ENCODE measurements around the gene EHMT1. TPM values are rescaled to one million over a fixed set of nuclear protein-coding genes. Genes with fewer than 3 reads are reported as not detected.

The EHMT1 gene
- total RNA-seq, 2 experiments from 2014 or later, result 65.9 to 66.3 TPM

GRCh38 chr9:137642118-137642601 is 23.4 kb downstream of the EHMT1 start:
- H3K27me3 Mint-ChIP-seq, result no peaks in the 10 kb centered on the region
- no peaks in the 10 kb centered on the region for H3K9me3 Mint-ChIP-seq
- H3K27ac Mint-ChIP-seq, result no peak overlapping the region
- peaks cover 39% of the 10 kb centered on the region for H3K36me3 Mint-ChIP-seq
- H3K4me1 Mint-ChIP-seq, result peaks cover 52% of the 10 kb centered on the region
- no peak for DNase-seq
- no peak overlapping the region for H3K4me3 Mint-ChIP-seq

GRCh38 chr9:137642892-137643291 is 24.1 kb downstream of the EHMT1 start:
- Mint-ChIP-seq H3K4me3 (no peak overlapping the region), H3K27me3 (no peaks in the 10 kb centered on the region), H3K4me1 (peaks cover 60% of the 10 kb centered on the region), H3K9me3 (no peaks in the 10 kb centered on the region), H3K36me3 (peaks cover 42% of the 10 kb centered on the region), H3K27ac (no peak overlapping the region)
- no peak for DNase-seq

- H3K27me3 Mint-ChIP-seq, result no peaks in the 10 kb centered on the region
- no peak overlapping the region for H3K4me3 Mint-ChIP-seq
- no peak for DNase-seq
- no peak overlapping the region for H3K27ac Mint-ChIP-seq
- no peaks in the 10 kb centered on the region for H3K9me3 Mint-ChIP-seq
- H3K4me1 Mint-ChIP-seq, result peaks cover 60% of the 10 kb centered on the region
- H3K36me3 Mint-ChIP-seq, result peaks cover 42% of the 10 kb centered on the region
Measured at GRCh38 chr9:137643921-137644320, 25.1 kb downstream of the EHMT1 start.

- H3K9me3 Mint-ChIP-seq, result no peaks in the 10 kb centered on the region
- no peak for DNase-seq
- peaks cover 55% of the 10 kb centered on the region for H3K4me1 Mint-ChIP-seq
- H3K27ac Mint-ChIP-seq, result no peak overlapping the region
- no peaks in the 10 kb centered on the region for H3K27me3 Mint-ChIP-seq
- peaks cover 44% of the 10 kb centered on the region for H3K36me3 Mint-ChIP-seq
- H3K4me3 Mint-ChIP-seq, result no peak overlapping the region
Measured at GRCh38 chr9:137645211-137645610, 26.4 kb downstream of the EHMT1 start.

- H3K27ac Mint-ChIP-seq, result no peak overlapping the region
- no peak overlapping the region for H3K4me3 Mint-ChIP-seq
- H3K4me1 Mint-ChIP-seq, result peaks cover 52% of the 10 kb centered on the region
Measured at GRCh38 chr9:137646341-137646740, 27.5 kb downstream of the EHMT1 start.

GRCh38 chr9:137647096-137647714 is 28.4 kb downstream of the EHMT1 start:
- no peak for DNase-seq
- Mint-ChIP-seq H3K36me3 (peaks cover 47% of the 10 kb centered on the region), H3K4me1 (peaks cover 46% of the 10 kb centered on the region), H3K9me3 (no peaks in the 10 kb centered on the region), H3K4me3 (no peak overlapping the region), H3K27ac (no peak overlapping the region), H3K27me3 (no peaks in the 10 kb centered on the region)

More at GRCh38 chr9:137646341-137646740, 27.5 kb downstream of the EHMT1 start:
- no peak for DNase-seq
- Mint-ChIP-seq H3K27me3 (no peaks in the 10 kb centered on the region), H3K36me3 (peaks cover 47% of the 10 kb centered on the region), H3K9me3 (no peaks in the 10 kb centered on the region)

- Mint-ChIP-seq H3K27ac (no peak overlapping the region), H3K36me3 (peaks cover 43% of the 10 kb centered on the region), H3K4me3 (no peak overlapping the region), H3K27me3 (no peaks in the 10 kb centered on the region), H3K4me1 (peaks cover 45% of the 10 kb centered on the region), H3K9me3 (no peaks in the 10 kb centered on the region)
- DNase-seq, result no peak
Measured at GRCh38 chr9:137648396-137648795, 29.6 kb downstream of the EHMT1 start.

- DNase-seq, result no peak
- Mint-ChIP-seq H3K4me3 (no peak overlapping the region), H3K4me1 (peaks cover 40% of the 10 kb centered on the region), H3K27me3 (no peaks in the 10 kb centered on the region), H3K36me3 (peaks cover 38% of the 10 kb centered on the region), H3K27ac (no peak overlapping the region), H3K9me3 (no peaks in the 10 kb centered on the region)
Measured at GRCh38 chr9:137649553-137649952, 30.7 kb downstream of the EHMT1 start.

GRCh38 chr9:137650259-137650658 is 31.5 kb downstream of the EHMT1 start:
- H3K4me3 Mint-ChIP-seq, result no peak overlapping the region
- peaks cover 38% of the 10 kb centered on the region for H3K36me3 Mint-ChIP-seq
- no peak for DNase-seq
- H3K27me3 Mint-ChIP-seq, result no peaks in the 10 kb centered on the region
- peaks cover 38% of the 10 kb centered on the region for H3K4me1 Mint-ChIP-seq
- H3K9me3 Mint-ChIP-seq, result no peaks in the 10 kb centered on the region
- H3K27ac Mint-ChIP-seq, result peak overlapping the region; percentile 54

GRCh38 chr9:137650779-137651178 is 32.0 kb downstream of the EHMT1 start:
- Mint-ChIP-seq H3K36me3 (peaks cover 38% of the 10 kb centered on the region), H3K9me3 (no peaks in the 10 kb centered on the region), H3K27me3 (no peaks in the 10 kb centered on the region), H3K4me1 (peaks cover 37% of the 10 kb centered on the region), H3K4me3 (no peak overlapping the region), H3K27ac (no peak overlapping the region)
- no peak for DNase-seq

- H3K4me1 Mint-ChIP-seq, result peaks cover 26% of the 10 kb centered on the region
- no peaks in the 10 kb centered on the region for H3K27me3 Mint-ChIP-seq
- DNase-seq, result no peak
- no peak overlapping the region for H3K27ac Mint-ChIP-seq
- H3K9me3 Mint-ChIP-seq, result no peaks in the 10 kb centered on the region
- peaks cover 3% of the 10 kb centered on the region for H3K36me3 Mint-ChIP-seq
- H3K4me3 Mint-ChIP-seq, result no peak overlapping the region
Measured at GRCh38 chr9:137656416-137656815, 37.6 kb downstream of the EHMT1 start.

- H3K36me3 Mint-ChIP-seq, result no peaks in the 10 kb centered on the region
- no peaks in the 10 kb centered on the region for H3K9me3 Mint-ChIP-seq
- no peak for DNase-seq
- H3K27ac Mint-ChIP-seq, result no peak overlapping the region
- H3K4me3 Mint-ChIP-seq, result no peak overlapping the region
- H3K4me1 Mint-ChIP-seq, result peaks cover 26% of the 10 kb centered on the region
- H3K27me3 Mint-ChIP-seq, result no peaks in the 10 kb centered on the region
Measured at GRCh38 chr9:137657606-137658005, 38.8 kb downstream of the EHMT1 start.

GRCh38 chr9:137658781-137659180 is 40.0 kb downstream of the EHMT1 start:
- no peaks in the 10 kb centered on the region for H3K9me3 Mint-ChIP-seq
- H3K4me1 Mint-ChIP-seq, result peaks cover 30% of the 10 kb centered on the region
- no peak overlapping the region for H3K27ac Mint-ChIP-seq
- DNase-seq, result no peak
- no peak overlapping the region for H3K4me3 Mint-ChIP-seq
- no peaks in the 10 kb centered on the region for H3K27me3 Mint-ChIP-seq
- H3K36me3 Mint-ChIP-seq, result no peaks in the 10 kb centered on the region

- Mint-ChIP-seq H3K27ac (no peak overlapping the region), H3K4me3 (no peak overlapping the region), H3K4me1 (peaks cover 30% of the 10 kb centered on the region), H3K27me3 (no peaks in the 10 kb centered on the region), H3K36me3 (no peaks in the 10 kb centered on the region), H3K9me3 (no peaks in the 10 kb centered on the region)
- no peak for DNase-seq
Measured at GRCh38 chr9:137660144-137660543, 41.3 kb downstream of the EHMT1 start.

- no peaks in the 10 kb centered on the region for H3K27me3 Mint-ChIP-seq
- no peak overlapping the region for H3K27ac Mint-ChIP-seq
- DNase-seq, result no peak
- H3K9me3 Mint-ChIP-seq, result no peaks in the 10 kb centered on the region
- peaks cover 9% of the 10 kb centered on the region for H3K36me3 Mint-ChIP-seq
- H3K4me1 Mint-ChIP-seq, result peaks cover 42% of the 10 kb centered on the region
- no peak overlapping the region for H3K4me3 Mint-ChIP-seq
Measured at GRCh38 chr9:137663584-137663983, 44.8 kb downstream of the EHMT1 start.

- Mint-ChIP-seq H3K36me3 (peaks cover 17% of the 10 kb centered on the region), H3K4me3 (no peak overlapping the region), H3K4me1 (peaks cover 43% of the 10 kb centered on the region), H3K9me3 (peaks cover 2% of the 10 kb centered on the region), H3K27me3 (no peaks in the 10 kb centered on the region), H3K27ac (no peak overlapping the region)
- DNase-seq, result no peak
Measured at GRCh38 chr9:137664676-137665075, 45.9 kb downstream of the EHMT1 start.

Data from activated naive CD8-positive, alpha-beta T cell treated with anti-CD3 and anti-CD28 coated beads for 36 hours (primary cell).